ENCODE results near the gene LSG1.

DNA sequence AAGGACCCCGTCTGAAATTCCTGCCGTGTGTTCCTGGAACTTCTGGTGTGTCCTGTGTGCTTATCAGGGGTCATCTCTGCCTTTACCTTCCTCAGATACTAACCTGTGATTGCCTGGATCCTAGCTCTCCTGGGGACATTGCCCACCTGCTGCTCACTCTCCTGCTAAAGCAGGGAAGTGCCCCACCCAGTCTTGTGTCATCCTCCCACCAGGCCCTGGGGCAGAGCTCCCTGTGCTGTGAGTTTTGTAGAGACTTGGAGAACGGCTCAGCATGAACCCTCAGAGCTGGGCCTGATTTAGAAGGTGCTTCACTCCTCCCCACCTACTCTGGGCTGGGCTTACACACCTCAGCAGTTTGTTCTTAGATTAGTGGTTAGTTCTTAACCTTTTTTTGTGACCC, 34.9 kb downstream of the LSG1 start:
- TF ChIP-seq, protein P1, sequence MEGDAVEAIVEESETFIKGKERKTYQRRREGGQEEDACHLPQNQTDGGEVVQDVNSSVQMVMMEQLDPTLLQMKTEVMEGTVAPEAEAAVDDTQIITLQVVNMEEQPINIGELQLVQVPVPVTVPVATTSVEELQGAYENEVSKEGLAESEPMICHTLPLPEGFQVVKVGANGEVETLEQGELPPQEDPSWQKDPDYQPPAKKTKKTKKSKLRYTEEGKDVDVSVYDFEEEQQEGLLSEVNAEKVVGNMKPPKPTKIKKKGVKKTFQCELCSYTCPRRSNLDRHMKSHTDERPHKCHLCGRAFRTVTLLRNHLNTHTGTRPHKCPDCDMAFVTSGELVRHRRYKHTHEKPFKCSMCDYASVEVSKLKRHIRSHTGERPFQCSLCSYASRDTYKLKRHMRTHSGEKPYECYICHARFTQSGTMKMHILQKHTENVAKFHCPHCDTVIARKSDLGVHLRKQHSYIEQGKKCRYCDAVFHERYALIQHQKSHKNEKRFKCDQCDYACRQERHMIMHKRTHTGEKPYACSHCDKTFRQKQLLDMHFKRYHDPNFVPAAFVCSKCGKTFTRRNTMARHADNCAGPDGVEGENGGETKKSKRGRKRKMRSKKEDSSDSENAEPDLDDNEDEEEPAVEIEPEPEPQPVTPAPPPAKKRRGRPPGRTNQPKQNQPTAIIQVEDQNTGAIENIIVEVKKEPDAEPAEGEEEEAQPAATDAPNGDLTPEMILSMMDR (IDR thresholded peaks at IDR 0.05): no peak
- no peak for TF ChIP-seq POLR2A (IDR thresholded peaks at IDR 0.05)
- no peak for TF ChIP-seq EP300 (IDR thresholded peaks at IDR 0.05; ENCODE audit: low read depth)
- no peak for TF ChIP-seq POLR2AphosphoS5 (IDR thresholded peaks at IDR 0.05)

All from transverse colon (tissue), 4 donors.